ENCODE measurements around the gene ZNF407.

The ZNF407 gene

DNA sequence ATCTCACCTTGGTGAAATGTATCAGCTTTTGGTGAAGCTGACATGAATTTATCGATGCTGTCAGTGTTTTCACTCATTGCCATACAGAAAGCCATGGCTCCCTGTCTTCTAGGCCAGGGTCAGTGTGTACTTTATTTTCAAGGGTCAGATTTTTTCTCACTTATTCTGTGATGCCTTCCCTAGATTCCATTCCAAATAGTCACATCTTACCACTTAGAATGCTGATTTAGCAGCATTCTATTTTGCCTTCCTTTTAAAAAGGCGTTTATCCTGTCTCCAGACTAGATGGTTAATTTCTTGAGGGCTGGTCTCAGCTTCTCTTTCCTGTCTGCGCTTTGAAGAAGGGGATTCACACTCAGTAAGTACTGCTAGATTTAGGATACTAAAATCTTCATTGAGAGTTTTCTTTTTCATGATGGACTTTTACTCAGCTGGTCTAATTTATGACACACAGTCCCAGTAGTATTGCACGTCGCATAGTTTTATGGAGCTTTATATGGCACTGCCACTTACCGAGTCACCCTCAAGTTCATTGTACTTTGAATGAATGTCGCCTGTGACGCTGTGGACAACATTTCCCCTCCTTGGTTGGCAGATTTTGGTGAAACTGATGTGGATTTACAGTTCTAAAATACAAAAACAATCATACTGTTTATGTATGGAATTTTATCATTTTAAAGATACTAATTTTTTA is 194.0 kb downstream of the ZNF407 start:
- H2AFZ ChIP-seq (ENCODE audit: low read depth, low read length, severe bottlenecking), result no peak overlapping the region
- no peaks in the 10 kb centered on the region for H4K20me1 ChIP-seq (ENCODE audit: low read depth, low read length)
- H3K9me3 ChIP-seq (ENCODE audit: insufficient read depth, low read length), result no peaks in the 10 kb centered on the region
- H3K9ac ChIP-seq (ENCODE audit: low read length), result no peak overlapping the region
- no peaks in the 10 kb centered on the region for H3K9me2 ChIP-seq (replicated peaks; ENCODE audit: insufficient read depth, low read length)
- H3K27me3 ChIP-seq (ENCODE audit: low read length), result no peaks in the 10 kb centered on the region
- no peak for TF ChIP-seq EZH2phosphoT487 (conservative IDR thresholded peaks at IDR 0.05; ENCODE audit: low read length)
- no peaks in the 10 kb centered on the region for H3F3A ChIP-seq (ENCODE audit: insufficient read depth)
- H3K27ac ChIP-seq (ENCODE audit: low read depth, low read length), result no peak overlapping the region
- H3K4me2 ChIP-seq (ENCODE audit: low read depth, low read length, poor library complexity, severe bottlenecking), result no peak overlapping the region
- H3K79me2 ChIP-seq (ENCODE audit: insufficient read depth, low read length), result no peaks in the 10 kb centered on the region
- H3K36me3 ChIP-seq (ENCODE audit: low read length), result no peaks in the 10 kb centered on the region
- no peak overlapping the region for H3K4me3 ChIP-seq (ENCODE audit: insufficient read depth, low read length, poor library complexity, severe bottlenecking)

DNA sequence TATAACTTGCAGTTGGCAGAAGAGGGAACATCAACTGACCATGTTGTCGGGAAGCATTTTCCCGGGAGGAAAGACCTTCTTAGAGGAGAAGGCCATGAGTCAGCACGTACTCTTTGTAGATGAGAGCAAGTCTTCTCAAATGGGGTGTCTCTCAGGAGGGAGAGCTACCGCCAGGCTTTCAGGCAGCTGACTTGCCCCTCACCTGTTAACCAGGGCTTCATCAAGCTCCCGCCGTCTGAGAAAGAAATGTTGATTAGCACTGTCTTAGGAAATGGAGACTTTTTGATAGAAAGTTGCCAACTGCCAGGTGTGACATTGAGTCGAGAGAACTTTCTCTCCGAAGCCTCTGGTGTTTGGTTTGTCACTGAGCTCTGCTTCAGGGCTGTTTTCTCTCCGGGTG is 196.1 kb downstream of the ZNF407 start:
- H2AFZ ChIP-seq (ENCODE audit: low read depth, low read length, severe bottlenecking), result no peak overlapping the region
- H3K4me3 ChIP-seq (ENCODE audit: insufficient read depth, low read length, poor library complexity, severe bottlenecking), result no peak overlapping the region
- H4K20me1 ChIP-seq (ENCODE audit: low read depth, low read length), result no peaks in the 10 kb centered on the region
- H3K9me2 ChIP-seq (replicated peaks; ENCODE audit: insufficient read depth, low read length), result no peaks in the 10 kb centered on the region
- H3K36me3 ChIP-seq (ENCODE audit: low read length), result no peaks in the 10 kb centered on the region
- H3K9ac ChIP-seq (ENCODE audit: low read length), result no peak overlapping the region
- H3K79me2 ChIP-seq (ENCODE audit: insufficient read depth, low read length), result no peaks in the 10 kb centered on the region
- H3F3A ChIP-seq (ENCODE audit: insufficient read depth), result no peaks in the 10 kb centered on the region
- H3K27ac ChIP-seq (ENCODE audit: low read depth, low read length), result no peak overlapping the region
- no peak overlapping the region for H3K4me2 ChIP-seq (ENCODE audit: low read depth, low read length, poor library complexity, severe bottlenecking)
- no peaks in the 10 kb centered on the region for H3K27me3 ChIP-seq (ENCODE audit: low read length)
- no peaks in the 10 kb centered on the region for H3K9me3 ChIP-seq (ENCODE audit: insufficient read depth, low read length)
- TF ChIP-seq EZH2phosphoT487 (conservative IDR thresholded peaks at IDR 0.05; ENCODE audit: low read length), result no peak
- TF ChIP-seq, protein P1, sequence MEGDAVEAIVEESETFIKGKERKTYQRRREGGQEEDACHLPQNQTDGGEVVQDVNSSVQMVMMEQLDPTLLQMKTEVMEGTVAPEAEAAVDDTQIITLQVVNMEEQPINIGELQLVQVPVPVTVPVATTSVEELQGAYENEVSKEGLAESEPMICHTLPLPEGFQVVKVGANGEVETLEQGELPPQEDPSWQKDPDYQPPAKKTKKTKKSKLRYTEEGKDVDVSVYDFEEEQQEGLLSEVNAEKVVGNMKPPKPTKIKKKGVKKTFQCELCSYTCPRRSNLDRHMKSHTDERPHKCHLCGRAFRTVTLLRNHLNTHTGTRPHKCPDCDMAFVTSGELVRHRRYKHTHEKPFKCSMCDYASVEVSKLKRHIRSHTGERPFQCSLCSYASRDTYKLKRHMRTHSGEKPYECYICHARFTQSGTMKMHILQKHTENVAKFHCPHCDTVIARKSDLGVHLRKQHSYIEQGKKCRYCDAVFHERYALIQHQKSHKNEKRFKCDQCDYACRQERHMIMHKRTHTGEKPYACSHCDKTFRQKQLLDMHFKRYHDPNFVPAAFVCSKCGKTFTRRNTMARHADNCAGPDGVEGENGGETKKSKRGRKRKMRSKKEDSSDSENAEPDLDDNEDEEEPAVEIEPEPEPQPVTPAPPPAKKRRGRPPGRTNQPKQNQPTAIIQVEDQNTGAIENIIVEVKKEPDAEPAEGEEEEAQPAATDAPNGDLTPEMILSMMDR (IDR thresholded peaks at IDR 0.05; ENCODE audit: insufficient read depth, low read length, poor library complexity, severe bottlenecking), result no peak

DNA sequence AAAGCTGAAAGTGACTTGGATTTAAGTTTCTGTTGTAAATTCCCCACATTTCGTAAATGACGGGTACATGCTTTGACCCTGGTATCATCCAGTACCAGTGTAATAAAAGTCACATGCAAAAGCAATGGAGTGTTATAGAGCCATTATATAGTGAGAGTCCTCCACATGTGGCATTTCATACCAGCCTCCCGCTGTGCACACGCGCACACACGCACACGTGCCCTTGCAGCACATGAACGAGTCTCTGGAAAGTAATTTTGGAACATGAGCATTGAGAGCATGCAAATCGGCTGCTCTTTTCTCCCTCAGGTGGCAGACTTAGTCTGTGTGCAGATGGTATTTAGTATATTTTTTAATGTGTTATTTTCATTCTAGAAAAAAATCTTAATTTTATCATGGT is 198.1 kb downstream of the ZNF407 start:
- Histone ChIP-seq H3K27me3 (ENCODE audit: low read length) (no peaks in the 10 kb centered on the region), H2AFZ (ENCODE audit: low read depth, low read length, severe bottlenecking) (no peak overlapping the region), H3K9ac (ENCODE audit: low read length) (no peak overlapping the region), H3K27ac (ENCODE audit: low read depth, low read length) (no peak overlapping the region), H3F3A (ENCODE audit: insufficient read depth) (no peaks in the 10 kb centered on the region), H3K4me3 (ENCODE audit: insufficient read depth, low read length, poor library complexity, severe bottlenecking) (no peak overlapping the region), H3K36me3 (ENCODE audit: low read length) (no peaks in the 10 kb centered on the region), H3K9me2 (replicated peaks; ENCODE audit: insufficient read depth, low read length) (no peaks in the 10 kb centered on the region), H3K79me2 (ENCODE audit: insufficient read depth, low read length) (no peaks in the 10 kb centered on the region), H4K20me1 (ENCODE audit: low read depth, low read length) (no peaks in the 10 kb centered on the region), H3K9me3 (ENCODE audit: insufficient read depth, low read length) (no peaks in the 10 kb centered on the region), H3K4me2 (ENCODE audit: low read depth, low read length, poor library complexity, severe bottlenecking) (no peak overlapping the region)
- no peak for TF ChIP-seq EZH2phosphoT487 (conservative IDR thresholded peaks at IDR 0.05; ENCODE audit: low read length)
- TF ChIP-seq, protein P1 (IDR thresholded peaks at IDR 0.05; ENCODE audit: insufficient read depth, low read length, poor library complexity, severe bottlenecking), result no peak

DNA sequence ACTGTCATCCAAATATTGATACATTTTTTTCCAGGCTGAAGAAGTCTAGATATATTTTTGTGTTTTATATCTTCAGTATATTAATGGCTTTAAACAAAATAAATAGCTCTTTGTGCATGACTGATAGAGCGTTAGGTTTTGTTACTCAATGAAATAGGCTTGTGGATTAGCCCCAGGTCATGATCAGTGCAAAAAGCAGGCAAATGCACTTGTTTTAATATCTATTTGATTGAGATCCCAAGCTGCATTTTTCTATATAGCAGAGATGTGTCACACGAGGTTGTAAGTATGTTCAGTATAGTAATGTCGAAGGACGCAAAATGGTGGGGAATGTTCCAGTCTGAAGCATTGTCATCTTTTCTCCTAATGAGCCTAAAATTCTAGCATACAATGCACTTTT is 198.5 kb downstream of the ZNF407 start:
- TF ChIP-seq EZH2phosphoT487 (conservative IDR thresholded peaks at IDR 0.05; ENCODE audit: low read length), result no peak
- TF ChIP-seq, protein P1 (IDR thresholded peaks at IDR 0.05; ENCODE audit: insufficient read depth, low read length, poor library complexity, severe bottlenecking), result no peak
- Histone ChIP-seq H3K27ac (ENCODE audit: low read depth, low read length) (no peak overlapping the region), H3K27me3 (ENCODE audit: low read length) (no peaks in the 10 kb centered on the region), H3K4me3 (ENCODE audit: insufficient read depth, low read length, poor library complexity, severe bottlenecking) (no peak overlapping the region), H3K4me2 (ENCODE audit: low read depth, low read length, poor library complexity, severe bottlenecking) (no peak overlapping the region), H4K20me1 (ENCODE audit: low read depth, low read length) (no peaks in the 10 kb centered on the region), H3K9ac (ENCODE audit: low read length) (no peak overlapping the region), H3K36me3 (ENCODE audit: low read length) (no peaks in the 10 kb centered on the region), H3K79me2 (ENCODE audit: insufficient read depth, low read length) (no peaks in the 10 kb centered on the region), H2AFZ (ENCODE audit: low read depth, low read length, severe bottlenecking) (no peak overlapping the region), H3F3A (ENCODE audit: insufficient read depth) (no peaks in the 10 kb centered on the region), H3K9me2 (replicated peaks; ENCODE audit: insufficient read depth, low read length) (no peaks in the 10 kb centered on the region), H3K9me3 (ENCODE audit: insufficient read depth, low read length) (no peaks in the 10 kb centered on the region)
